H9 (cell line): ENCODE measurements around the gene WDHD1. TPM values are rescaled to one million over a fixed set of nuclear protein-coding genes. Genes with fewer than 3 reads are reported as not detected.
A peak's percentile ranks its signal among the peaks of the same experiment; 100 is the strongest.

Experiments used
- DNase-seq: peaks from one replicate; pipeline ENCODE4 v3.0.0-alpha.2; 2017
- H2AFZ ChIP-seq: one replicate; pipeline ENCODE4 v1.6.1; 2013; ENCODE audit warnings: mild to moderate bottlenecking, low read length, control low read depth, moderate library complexity
- H2AK5ac ChIP-seq: 2 replicates; pipeline ENCODE4 v1.6.1; 2013; ENCODE audit warnings: low read length, control low read depth, mixed read lengths; ENCODE audit not compliant: insufficient read length
- H2BK120ac ChIP-seq: one replicate; pipeline ENCODE4 v1.6.1; 2013; ENCODE audit warnings: low read depth, mild to moderate bottlenecking, low read length, control low read depth, inconsistent platforms; ENCODE audit not compliant: poor library complexity, severe bottlenecking
- H2BK12ac ChIP-seq: 2 replicates; pipeline ENCODE4 v1.6.1; 2013; ENCODE audit warnings: low read length, control low read depth, mixed read lengths, low read depth; ENCODE audit not compliant: insufficient read length
- H2BK15ac ChIP-seq: 2 replicates; pipeline ENCODE4 v1.6.1; 2013; ENCODE audit warnings: low read depth, low read length, control low read depth
- H2BK20ac ChIP-seq: one replicate; pipeline ENCODE4 v1.6.1; 2013; ENCODE audit warnings: low read depth, mild to moderate bottlenecking, low read length, control low read depth, inconsistent platforms; ENCODE audit not compliant: poor library complexity, severe bottlenecking
- H2BK5ac ChIP-seq: 2 replicates; pipeline ENCODE4 v1.6.1; 2013; ENCODE audit warnings: low read length, control low read depth, mixed read lengths; ENCODE audit not compliant: insufficient read length
- H3K14ac ChIP-seq: 2 replicates; pipeline ENCODE4 v1.6.1; 2013; ENCODE audit warnings: low read length, control low read depth; ENCODE audit not compliant: insufficient read depth
- H3K18ac ChIP-seq: 2 replicates; pipeline ENCODE4 v1.6.1; 2013; ENCODE audit warnings: low read depth, mild to moderate bottlenecking, mixed read lengths, low read length, control low read depth; ENCODE audit not compliant: insufficient read length
- H3K23ac ChIP-seq: 2 replicates; pipeline ENCODE4 v1.6.1; 2013; ENCODE audit warnings: low read length, control low read depth, mixed read lengths, low read depth; ENCODE audit not compliant: insufficient read length
- H3K23me2 ChIP-seq: 2 replicates; pipeline ENCODE4 v1.6.1; 2013; ENCODE audit warnings: low read depth, mild to moderate bottlenecking, mixed read lengths, low read length, control low read depth; ENCODE audit not compliant: insufficient read length, poor library complexity, severe bottlenecking
- H3K27ac ChIP-seq: 2 replicates; pipeline ENCODE4 v1.5.1; 2013; ENCODE audit warnings: low read length, control low read depth, mixed read lengths, low read depth; ENCODE audit not compliant: insufficient read length
- H3K27me3 ChIP-seq: 2 replicates; pipeline ENCODE4 v1.6.1; 2013; ENCODE audit warnings: low read length, control low read depth, inconsistent platforms; ENCODE audit not compliant: insufficient read depth
- H3K4ac ChIP-seq: 2 replicates; pipeline ENCODE4 v1.6.1; 2013; ENCODE audit warnings: low read depth, mild to moderate bottlenecking, control low read depth, inconsistent platforms, low read length, moderate library complexity
- H3K4me1 ChIP-seq: 2 replicates; pipeline ENCODE4 v1.6.1; 2013; ENCODE audit warnings: low read length, control low read depth, inconsistent platforms; ENCODE audit not compliant: insufficient read depth
- H3K4me2 ChIP-seq: 2 replicates; pipeline ENCODE4 v1.6.1; 2013; ENCODE audit warnings: low read length, control low read depth, mixed read lengths; ENCODE audit not compliant: insufficient read length, insufficient read depth
- H3K56ac ChIP-seq: 2 replicates; pipeline ENCODE4 v1.6.1; 2013; ENCODE audit warnings: low read depth, mild to moderate bottlenecking, mixed read lengths, low read length, control low read depth; ENCODE audit not compliant: insufficient read length
- H3K79me1 ChIP-seq: 2 replicates; pipeline ENCODE4 v1.6.1; 2013; ENCODE audit warnings: low read depth, mild to moderate bottlenecking, moderate library complexity, low read length, control low read depth, inconsistent platforms; ENCODE audit not compliant: insufficient read depth, poor library complexity, severe bottlenecking
- H3K79me2 ChIP-seq: 2 replicates; pipeline ENCODE4 v1.6.1; 2013; ENCODE audit warnings: low read length, control low read depth, inconsistent platforms; ENCODE audit not compliant: insufficient read depth
- H3K9ac ChIP-seq: 2 replicates; pipeline ENCODE4 v1.6.1; 2013; ENCODE audit warnings: low read length, control low read depth, mixed read lengths; ENCODE audit not compliant: insufficient read length; ENCODE audit errors: extremely low read depth
- H3K9me3 ChIP-seq: one replicate; pipeline ENCODE4 v1.6.1; 2013; ENCODE audit warnings: low read depth, low read length, inconsistent platforms; ENCODE audit not compliant: control insufficient read depth
- H3T11ph ChIP-seq: one replicate; pipeline ENCODE4 v1.6.1; 2013; ENCODE audit warnings: mild to moderate bottlenecking, low read length, control low read depth, inconsistent platforms
- H4K20me1 ChIP-seq: one replicate; pipeline ENCODE4 v1.6.1; 2013; ENCODE audit not compliant: control insufficient read depth, insufficient read length, insufficient read depth
- H4K5ac ChIP-seq: 2 replicates; pipeline ENCODE4 v1.6.1; 2013; ENCODE audit warnings: low read depth, mild to moderate bottlenecking, mixed read lengths, low read length, control low read depth; ENCODE audit not compliant: insufficient read length
- H4K8ac ChIP-seq: replicated peaks from 2 replicates; pipeline ENCODE4 v1.6.1; 2013; ENCODE audit warnings: low read length, control low read depth, mixed read lengths, low read depth; ENCODE audit not compliant: insufficient read length
- H4K91ac ChIP-seq: 2 replicates; pipeline ENCODE4 v1.6.1; 2013; ENCODE audit warnings: low read depth, mild to moderate bottlenecking, moderate library complexity, mixed read lengths, low read length, control low read depth; ENCODE audit not compliant: insufficient read length
- H3K27ac Mint-ChIP-seq, 3 experiments: 2 replicates in 2 of 3; 3 replicates in 1 of 3; pipeline ENCODE4 v1.8.0; 2020 to 2021; ENCODE audit warnings: mixed read lengths in 3 of 3, mild to moderate bottlenecking in 1 of 3, moderate library complexity in 1 of 3
- H3K27me3 Mint-ChIP-seq: 2 replicates; pipeline ENCODE4 v1.8.0; 2021; ENCODE audit warnings: low read depth, mild to moderate bottlenecking, moderate library complexity, mixed read lengths
- H3K36me3 Mint-ChIP-seq, 3 experiments: 2 replicates in 2 of 3; 3 replicates in 1 of 3; pipeline ENCODE4 v1.8.0; 2020 to 2021; ENCODE audit warnings: low read depth in 3 of 3, mixed read lengths in 3 of 3; ENCODE audit not compliant: insufficient read depth in 1 of 3
- H3K4me1 Mint-ChIP-seq, 2 experiments: 2 replicates each; pipeline ENCODE4 v1.8.0; 2020; ENCODE audit warnings: mixed read lengths in 2 of 2
- H3K4me3 Mint-ChIP-seq, 2 experiments: 2 replicates in 1 of 2; 3 replicates in 1 of 2; pipeline ENCODE4 v1.8.0; 2020 to 2021; ENCODE audit warnings: mild to moderate bottlenecking in 2 of 2, mixed read lengths in 2 of 2, moderate library complexity in 1 of 2
- H3K9me3 Mint-ChIP-seq, 2 experiments: 2 replicates in 1 of 2; 3 replicates in 1 of 2; pipeline ENCODE4 v1.8.0; 2020; ENCODE audit warnings: mild to moderate bottlenecking in 2 of 2, mixed read lengths in 2 of 2, moderate library complexity in 1 of 2
- CTCF ChIP-seq: fragments of 200-600 bp; sonication (generic); conservative IDR thresholded peaks from 3 replicates; pipeline ENCODE4 v1.8.0; 2021; ENCODE audit warnings: antibody characterized with exemption, mild to moderate bottlenecking
- WGBS: extraction: QIAGEN DNeasy Blood & Tissue Kit; methylation state at CpG from one replicate; pipeline ENCODE4 v1.1.7; 2013; ENCODE audit warnings: missing lambda C conversion rate, low lambda C conversion rate, mixed read lengths; ENCODE audit not compliant: insufficient read length; ENCODE audit errors: extremely low coverage; 5-methylcytosine and 5-hydroxymethylcytosine counted together
- total RNA-seq: library from RNA; stranded (reverse); gene quantifications from 2 replicates; pipeline ENCODE4 v1.2.1, GENCODE V29; 2021

Gene WDHD1
- total RNA-seq, 1 experiment from 2014 or later = 93.7 TPM

GRCh38 chr14:54981698-54982097 lies 45.2 kb downstream of the WDHD1 start:
- H3K14ac ChIP-seq = no peak overlapping the region

More at GRCh38 chr14:54981698-54982097, 45.2 kb downstream of the WDHD1 start:
- Histone ChIP-seq H2BK5ac (no peak overlapping the region), H3K4ac (no peak overlapping the region), H3K23me2 (no peaks in the 10 kb centered on the region), H4K91ac (no peak overlapping the region), H3K4me1 (no peaks in the 10 kb centered on the region), H2BK15ac (no peak overlapping the region), H2BK12ac (no peak overlapping the region), H3K79me1 (no peaks in the 10 kb centered on the region), H3K56ac (no peak overlapping the region), H3K27ac (no peak overlapping the region), H3K4me2 (no peak overlapping the region), H3K79me2 (0 out of 2 replicates have a peak, but pooled peaks cover 1% of the 10 kb centered on the region), H3K9me3 (no peaks in the 10 kb centered on the region), H3K23ac (no peak overlapping the region), H2AFZ (no peak overlapping the region), H3K27me3 (no peaks in the 10 kb centered on the region), H3T11ph (no peak overlapping the region), H4K5ac (no peak overlapping the region), H4K8ac (no peak overlapping the region), H2BK20ac (no peak overlapping the region), H2BK120ac (no peak overlapping the region), H3K9ac (no peak overlapping the region), H2AK5ac (no peak overlapping the region), H4K20me1 (no peaks in the 10 kb centered on the region), H3K18ac (no peak overlapping the region)
- Mint-ChIP-seq H3K27ac (no peak overlapping the region), H3K4me1 (no peaks in the 10 kb centered on the region), H3K9me3 (no peaks in the 10 kb centered on the region), H3K36me3 (peaks cover 38 to 75% (median 75%) of the 10 kb centered on the region in 3 experiments; a peak in 6 of 7 replicates), H3K4me3 (no peak overlapping the region), H3K27me3 (no peaks in the 10 kb centered on the region; the same call in 1 of the 2 replicates)
- WGBS = no CpG with 5 or more reads among the region's 6 CpGs
- no peak for DNase-seq
- TF ChIP-seq CTCF = peak; percentile 44; the same call in 2 of the 3 replicates
